ENCODE data around the gene ZNF407. TPM values are rescaled to one million over a fixed set of nuclear protein-coding genes. Genes with fewer than 3 reads are reported as not detected.

Gene ZNF407
- total RNA-seq, 1 donor from 2014 or later, result 18.3 TPM

DNA sequence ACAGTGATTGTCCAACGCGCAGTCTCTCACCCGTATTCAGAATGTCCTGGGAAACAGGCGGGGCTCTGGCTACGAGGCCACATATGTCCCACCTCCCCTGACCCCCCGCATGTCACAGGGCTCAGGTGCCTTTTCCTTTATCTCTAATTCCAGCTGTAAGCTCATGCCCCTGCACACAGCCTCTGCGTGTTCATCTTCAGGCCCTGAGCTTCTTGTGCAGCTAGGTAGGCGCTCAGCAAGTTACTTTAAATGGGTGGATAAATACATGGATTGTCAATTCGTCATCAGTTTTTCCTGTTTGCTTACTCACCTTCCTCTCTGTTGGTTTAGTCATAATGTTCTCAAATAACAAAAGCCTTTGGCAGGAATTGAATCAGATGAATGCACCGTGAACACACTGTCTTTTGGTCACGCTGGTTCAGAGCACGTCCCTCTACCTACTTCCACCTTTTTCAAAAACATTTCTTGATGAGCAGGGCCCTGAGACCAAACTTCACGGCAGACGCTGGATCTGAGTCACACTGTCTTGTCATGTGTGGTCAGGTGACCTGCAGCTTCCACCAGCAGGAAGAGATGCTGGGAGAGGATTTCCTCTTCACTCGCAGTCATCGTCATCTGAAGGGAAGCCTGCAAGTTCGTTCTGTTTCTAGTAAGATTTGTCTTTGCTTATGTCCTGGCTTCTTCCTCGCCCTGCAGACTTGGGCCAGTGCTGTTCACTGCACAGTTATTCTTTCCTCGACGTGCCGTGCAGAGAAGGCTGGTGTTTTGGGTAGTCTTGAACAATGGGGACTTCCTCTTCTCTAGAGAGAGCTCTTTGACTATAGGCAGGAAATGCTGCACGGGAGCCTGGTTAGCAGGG, 473.2 kb downstream of the ZNF407 start:
- peak; percentile 65 for DNase-seq (ENCODE audit: low spot score)
- no peaks in the 10 kb centered on the region for H3K27me3 Mint-ChIP-seq (ENCODE audit: low read depth)
- H3K36me3 Mint-ChIP-seq (ENCODE audit: low read depth), result peaks cover 16% of the 10 kb centered on the region
- peak overlapping the region; percentile 95 for H3K27ac Mint-ChIP-seq
- H3K4me1 Mint-ChIP-seq (ENCODE audit: low read depth), result peaks cover 19% of the 10 kb centered on the region
- intact Hi-C loops (cut with micrococcal nuclease), result loop anchor here (2.0 to 5.0 kb wide), 5 partner anchors 76 to 574 kb away; partner anchors contain the start of genes CNDP2, TSHZ1 and ZNF407
- peak overlapping the region; percentile 79 for H3K4me3 Mint-ChIP-seq (ENCODE audit: low read depth)
- H3K9me3 Mint-ChIP-seq, result peaks cover 8% of the 10 kb centered on the region

- Mint-ChIP-seq H3K27me3 (ENCODE audit: low read depth) (no peaks in the 10 kb centered on the region), H3K9me3 (peaks cover 11% of the 10 kb centered on the region), H3K4me3 (ENCODE audit: low read depth) (peak overlapping the region; percentile 79), H3K36me3 (ENCODE audit: low read depth) (peaks cover 20% of the 10 kb centered on the region), H3K27ac (peak overlapping the region; percentile 95), H3K4me1 (ENCODE audit: low read depth) (peaks cover 19% of the 10 kb centered on the region)
- intact Hi-C loops (cut with micrococcal nuclease), result loop anchor here (2.0 to 5.0 kb wide), 5 partner anchors 77 to 574 kb away; partner anchors contain the start of genes CNDP2, TSHZ1 and ZNF407
- DNase-seq (ENCODE audit: low spot score), result no peak
Observed at GRCh38 chr18:75071484-75071785, 473.8 kb downstream of the ZNF407 start.

- Mint-ChIP-seq H3K4me1 (ENCODE audit: low read depth) (peaks cover 19% of the 10 kb centered on the region), H3K9me3 (peaks cover 16% of the 10 kb centered on the region), H3K36me3 (ENCODE audit: low read depth) (peaks cover 22% of the 10 kb centered on the region), H3K27ac (peak overlapping the region; percentile 95), H3K4me3 (ENCODE audit: low read depth) (no peak overlapping the region), H3K27me3 (ENCODE audit: low read depth) (no peaks in the 10 kb centered on the region)
- intact Hi-C loops (cut with micrococcal nuclease), result loop anchor here (2.0 to 5.0 kb wide), 5 partner anchors 77 to 575 kb away; partner anchors contain the start of genes CNDP2, TSHZ1 and ZNF407
- DNase-seq (ENCODE audit: low spot score), result no peak
Observed at GRCh38 chr18:75071866-75072671, 474.4 kb downstream of the ZNF407 start.

DNA sequence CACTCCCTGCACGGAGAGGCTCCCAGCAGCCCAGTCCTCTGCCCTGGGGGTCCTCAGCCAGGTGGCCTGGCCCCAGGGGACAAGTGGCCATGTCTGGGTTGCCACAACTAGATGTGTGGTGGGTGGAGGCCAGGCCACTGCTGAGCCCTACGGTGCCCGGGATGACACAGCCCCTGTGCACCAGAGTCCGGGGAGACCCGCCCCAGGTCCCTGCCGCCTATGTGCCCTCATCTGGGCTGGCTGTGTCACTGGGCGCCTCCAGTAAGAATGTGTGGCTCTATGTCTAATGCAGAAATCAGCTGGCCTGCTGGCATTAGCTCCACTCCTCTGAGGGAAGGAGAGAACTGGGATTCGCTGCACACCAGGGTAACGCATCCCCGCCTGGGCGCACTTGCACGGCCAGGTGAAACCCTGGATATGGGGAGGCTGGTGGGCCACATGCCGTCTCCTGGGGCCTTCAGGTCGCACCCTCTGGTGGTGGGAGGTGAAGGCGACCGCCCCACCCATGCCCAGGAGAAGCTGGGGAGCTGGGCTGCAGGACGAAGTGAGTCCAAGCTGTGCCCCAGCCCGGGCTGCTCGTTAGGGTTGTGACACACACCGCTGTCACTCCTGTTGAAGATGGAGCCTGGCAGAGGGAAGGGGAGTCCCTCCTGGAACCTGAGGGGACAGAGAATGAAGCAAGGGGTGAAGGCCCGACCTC, 475.2 kb downstream of the ZNF407 start:
- H3K4me3 Mint-ChIP-seq (ENCODE audit: low read depth), result no peak overlapping the region
- no peaks in the 10 kb centered on the region for H3K27me3 Mint-ChIP-seq (ENCODE audit: low read depth)
- intact Hi-C loops (cut with micrococcal nuclease), result loop anchor here (5.0 kb wide), 1 partner anchor 576 kb away; the partner anchor contains the start of gene CNDP2
- peaks cover 19% of the 10 kb centered on the region for H3K4me1 Mint-ChIP-seq (ENCODE audit: low read depth)
- peaks cover 20% of the 10 kb centered on the region for H3K9me3 Mint-ChIP-seq
- H3K27ac Mint-ChIP-seq, result no peak overlapping the region
- DNase-seq (ENCODE audit: low spot score), result no peak
- peaks cover 22% of the 10 kb centered on the region for H3K36me3 Mint-ChIP-seq (ENCODE audit: low read depth)

GRCh38 chr18:75073654-75074053, 476.0 kb downstream of the ZNF407 start:
- peaks cover 19% of the 10 kb centered on the region for H3K4me1 Mint-ChIP-seq (ENCODE audit: low read depth)
- peaks cover 27% of the 10 kb centered on the region for H3K9me3 Mint-ChIP-seq
- DNase-seq (ENCODE audit: low spot score), result no peak
- intact Hi-C loops (cut with micrococcal nuclease), result loop anchor here (5.0 kb wide), 1 partner anchor 576 kb away; the partner anchor contains the start of gene CNDP2
- no peak overlapping the region for H3K4me3 Mint-ChIP-seq (ENCODE audit: low read depth)
- no peak overlapping the region for H3K27ac Mint-ChIP-seq
- H3K27me3 Mint-ChIP-seq (ENCODE audit: low read depth), result no peaks in the 10 kb centered on the region
- H3K36me3 Mint-ChIP-seq (ENCODE audit: low read depth), result peaks cover 22% of the 10 kb centered on the region

DNA sequence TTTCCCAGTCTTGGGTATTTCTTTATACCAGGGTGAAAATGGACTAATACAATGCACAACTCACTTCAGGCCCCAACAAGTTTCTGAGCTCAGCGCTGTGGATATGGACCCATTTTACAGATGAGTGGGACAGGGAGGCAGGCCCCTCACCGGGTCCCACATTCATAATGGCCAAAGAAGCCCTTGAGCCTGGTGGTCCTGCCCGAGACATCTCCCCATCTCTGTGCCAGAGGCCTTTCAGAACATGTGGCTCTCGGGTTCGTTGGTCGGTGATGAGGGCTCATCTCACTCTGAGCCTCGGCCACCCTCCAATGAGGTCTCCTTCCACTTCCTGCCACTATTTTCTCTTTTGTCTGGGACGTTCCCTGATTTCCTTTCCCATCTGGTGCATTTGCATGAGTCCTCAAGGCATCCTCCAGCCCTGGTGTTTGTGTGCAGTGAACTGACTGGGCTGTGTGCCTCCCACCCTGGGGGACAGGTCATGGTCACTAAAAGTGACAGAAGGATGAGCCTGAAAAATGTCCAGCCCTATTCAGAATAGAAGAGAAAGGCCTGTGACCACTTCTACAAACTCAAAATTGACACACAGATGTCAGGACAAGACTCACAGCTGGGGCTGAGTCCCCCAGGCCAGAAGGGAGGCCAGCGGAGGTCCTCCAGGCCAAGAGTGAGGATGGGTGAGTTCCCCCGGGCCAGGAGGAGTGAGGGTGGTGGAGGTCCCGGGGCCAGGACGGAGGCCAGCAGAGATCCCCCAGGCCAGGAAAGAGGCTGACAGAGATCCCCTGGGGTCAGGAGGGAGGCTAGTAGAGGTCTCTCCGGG, 476.7 kb downstream of the ZNF407 start:
- H3K4me3 Mint-ChIP-seq (ENCODE audit: low read depth), result no peak overlapping the region
- intact Hi-C loops (cut with micrococcal nuclease), result loop anchor here (5.0 kb wide), 1 partner anchor 577 kb away; the partner anchor contains the start of gene CNDP2
- H3K27me3 Mint-ChIP-seq (ENCODE audit: low read depth), result no peaks in the 10 kb centered on the region
- peaks cover 17% of the 10 kb centered on the region for H3K4me1 Mint-ChIP-seq (ENCODE audit: low read depth)
- DNase-seq (ENCODE audit: low spot score), result no peak
- peaks cover 22% of the 10 kb centered on the region for H3K36me3 Mint-ChIP-seq (ENCODE audit: low read depth)
- no peak overlapping the region for H3K27ac Mint-ChIP-seq
- H3K9me3 Mint-ChIP-seq, result peaks cover 27% of the 10 kb centered on the region

DNA sequence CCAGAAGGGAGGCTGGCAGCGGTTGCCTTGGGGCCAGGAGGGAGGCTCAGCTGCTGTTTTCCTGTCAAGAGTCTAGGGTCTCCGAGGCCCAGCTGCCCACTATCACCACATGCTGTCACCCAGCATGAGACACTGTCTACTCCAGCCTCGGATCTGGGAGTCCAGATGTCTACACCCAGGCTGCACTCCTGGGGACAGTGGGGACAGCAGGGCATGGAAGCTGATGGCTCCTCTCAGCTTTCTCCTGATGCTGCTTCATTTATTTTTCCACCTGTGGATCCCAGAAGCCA, 477.3 kb downstream of the ZNF407 start:
- H3K9me3 Mint-ChIP-seq, result peaks cover 27% of the 10 kb centered on the region
- H3K4me3 Mint-ChIP-seq (ENCODE audit: low read depth), result no peak overlapping the region
- H3K27me3 Mint-ChIP-seq (ENCODE audit: low read depth), result no peaks in the 10 kb centered on the region
- intact Hi-C loops (cut with micrococcal nuclease), result no loop called here
- H3K4me1 Mint-ChIP-seq (ENCODE audit: low read depth), result peaks cover 16% of the 10 kb centered on the region
- no peak overlapping the region for H3K27ac Mint-ChIP-seq
- no peak for DNase-seq (ENCODE audit: low spot score)
- peaks cover 22% of the 10 kb centered on the region for H3K36me3 Mint-ChIP-seq (ENCODE audit: low read depth)

DNA sequence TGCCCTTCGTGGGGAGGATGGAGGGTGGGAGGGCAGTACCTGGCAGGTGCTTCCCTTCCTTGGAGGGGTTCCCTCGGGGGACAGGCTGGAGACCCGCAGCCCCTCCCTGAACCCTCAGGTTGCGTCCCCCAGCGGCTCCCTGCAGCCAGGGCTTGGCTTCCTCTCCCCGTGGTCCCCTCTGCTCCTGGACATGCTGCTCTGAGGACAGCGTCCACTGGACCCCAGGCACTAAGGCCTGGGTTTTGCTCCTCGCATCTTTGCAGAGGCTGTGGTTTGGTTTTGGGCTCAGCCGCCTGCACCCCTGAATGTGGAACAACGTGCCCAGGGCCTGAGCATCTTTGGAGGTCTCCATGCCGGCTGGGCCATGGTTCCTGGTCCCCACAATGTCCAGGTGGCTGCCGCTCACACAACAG, 477.8 kb downstream of the ZNF407 start:
- DNase-seq (ENCODE audit: low spot score), result no peak
- Mint-ChIP-seq H3K4me1 (ENCODE audit: low read depth) (peaks cover 11% of the 10 kb centered on the region), H3K36me3 (ENCODE audit: low read depth) (peaks cover 22% of the 10 kb centered on the region), H3K4me3 (ENCODE audit: low read depth) (no peak overlapping the region), H3K27ac (no peak overlapping the region), H3K27me3 (ENCODE audit: low read depth) (no peaks in the 10 kb centered on the region), H3K9me3 (peaks cover 27% of the 10 kb centered on the region)
- intact Hi-C loops (cut with micrococcal nuclease), result no loop called here

- Mint-ChIP-seq H3K9me3 (peaks cover 27% of the 10 kb centered on the region), H3K36me3 (ENCODE audit: low read depth) (peaks cover 22% of the 10 kb centered on the region), H3K4me1 (ENCODE audit: low read depth) (peaks cover 3% of the 10 kb centered on the region), H3K27ac (no peak overlapping the region), H3K27me3 (ENCODE audit: low read depth) (no peaks in the 10 kb centered on the region), H3K4me3 (ENCODE audit: low read depth) (no peak overlapping the region)
- DNase-seq (ENCODE audit: low spot score), result no peak
- intact Hi-C loops (cut with micrococcal nuclease), result no loop called here
Observed at GRCh38 chr18:75076286-75076685, 478.6 kb downstream of the ZNF407 start.

DNA sequence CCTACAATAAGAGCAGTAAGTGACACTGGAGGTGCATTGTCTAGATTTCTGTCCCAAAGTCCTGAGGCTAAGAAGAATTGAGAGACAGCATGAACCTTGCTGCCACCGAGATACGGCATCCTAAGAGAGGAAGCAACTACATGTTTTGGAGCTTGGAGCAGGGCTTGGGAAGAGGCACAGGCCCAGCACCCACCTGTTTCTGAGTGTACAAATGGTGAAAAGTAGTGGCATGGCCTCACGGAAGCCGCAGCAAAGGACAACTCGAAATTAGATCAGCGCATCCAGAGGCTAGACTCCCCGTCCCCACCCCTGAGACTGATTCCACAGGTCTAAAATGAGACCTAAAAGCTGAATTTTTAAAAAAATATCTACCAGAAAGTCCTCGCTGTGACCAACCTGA, 483.8 kb downstream of the ZNF407 start:
- Mint-ChIP-seq H3K36me3 (ENCODE audit: low read depth) (peaks cover 2% of the 10 kb centered on the region), H3K4me3 (ENCODE audit: low read depth) (no peak overlapping the region), H3K9me3 (peaks cover 24% of the 10 kb centered on the region), H3K27ac (no peak overlapping the region), H3K27me3 (ENCODE audit: low read depth) (no peaks in the 10 kb centered on the region), H3K4me1 (ENCODE audit: low read depth) (no peaks in the 10 kb centered on the region)
- no peak for DNase-seq (ENCODE audit: low spot score)
- intact Hi-C loops (cut with micrococcal nuclease), result no loop called here

DNA sequence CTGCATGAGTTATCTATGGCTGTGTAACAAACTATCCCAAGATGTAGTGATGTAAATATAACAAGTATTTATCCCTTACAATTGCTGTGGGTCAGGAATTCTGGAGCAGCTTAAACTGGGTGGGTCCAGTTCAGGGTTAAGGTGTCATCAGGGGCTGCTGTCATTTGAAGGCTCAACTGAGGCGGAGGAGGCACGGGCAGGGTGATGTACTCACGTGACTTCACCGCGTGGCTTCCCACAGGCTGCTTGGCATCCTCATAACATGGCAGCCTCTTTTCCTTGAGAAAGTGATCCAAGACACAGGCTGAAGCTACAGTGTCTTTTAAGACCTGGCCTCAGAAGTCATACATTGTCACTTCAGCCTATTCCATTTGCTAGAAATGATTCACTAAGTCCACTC, 485.5 kb downstream of the ZNF407 start:
- Mint-ChIP-seq H3K36me3 (ENCODE audit: low read depth) (no peaks in the 10 kb centered on the region), H3K27ac (no peak overlapping the region), H3K4me1 (ENCODE audit: low read depth) (no peaks in the 10 kb centered on the region), H3K27me3 (ENCODE audit: low read depth) (no peaks in the 10 kb centered on the region), H3K4me3 (ENCODE audit: low read depth) (no peak overlapping the region), H3K9me3 (peaks cover 17% of the 10 kb centered on the region)
- no peak for DNase-seq (ENCODE audit: low spot score)
- intact Hi-C loops (cut with micrococcal nuclease), result no loop called here

DNA sequence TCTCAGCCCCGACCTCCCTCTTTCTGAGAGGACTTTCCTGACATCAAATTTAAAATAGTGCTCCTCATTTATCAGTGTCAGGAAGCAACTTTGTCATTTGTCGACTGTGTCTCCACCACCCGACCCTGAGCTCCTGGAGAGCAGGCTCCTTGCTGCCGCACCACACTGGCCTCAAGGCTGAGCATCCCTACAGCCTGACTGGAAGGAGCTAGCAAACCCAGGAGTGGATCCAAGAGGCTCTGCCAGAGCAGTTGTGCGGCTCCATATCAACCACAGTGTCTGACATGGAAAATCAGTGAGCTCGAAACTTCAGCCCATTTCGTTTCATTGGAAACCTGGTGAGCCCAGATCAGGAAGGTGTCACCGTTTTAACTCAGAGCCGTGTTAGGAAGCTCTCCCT, 486.1 kb downstream of the ZNF407 start:
- intact Hi-C loops (cut with micrococcal nuclease), result no loop called here

More for the DNA sequence above, 486.1 kb downstream of the ZNF407 start:
- Mint-ChIP-seq H3K27ac (no peak overlapping the region), H3K4me3 (ENCODE audit: low read depth) (no peak overlapping the region), H3K4me1 (ENCODE audit: low read depth) (no peaks in the 10 kb centered on the region), H3K36me3 (ENCODE audit: low read depth) (no peaks in the 10 kb centered on the region), H3K9me3 (peaks cover 12% of the 10 kb centered on the region), H3K27me3 (ENCODE audit: low read depth) (no peaks in the 10 kb centered on the region)
- DNase-seq (ENCODE audit: low spot score), result no peak

Data from activated T-helper 2 cell treated with anti-CD3 and anti-CD28 coated beads, Interferon-gamma antibody, Interleukin-2, Interleukin-4, amounts not matched to agents 10 μg/mL and 5 μg/mL and 100 μg/mL, durations not matched to agents 14 hours and 24 hours and 36 hours (primary cell).